Measurements from ENCODE around the gene DCN. TPM values are rescaled to one million over a fixed set of nuclear protein-coding genes. Genes with fewer than 3 reads are reported as not detected.

DCN gene
- total RNA-seq, 2 donors from 2014 or later = 104 to 404 TPM

DNA sequence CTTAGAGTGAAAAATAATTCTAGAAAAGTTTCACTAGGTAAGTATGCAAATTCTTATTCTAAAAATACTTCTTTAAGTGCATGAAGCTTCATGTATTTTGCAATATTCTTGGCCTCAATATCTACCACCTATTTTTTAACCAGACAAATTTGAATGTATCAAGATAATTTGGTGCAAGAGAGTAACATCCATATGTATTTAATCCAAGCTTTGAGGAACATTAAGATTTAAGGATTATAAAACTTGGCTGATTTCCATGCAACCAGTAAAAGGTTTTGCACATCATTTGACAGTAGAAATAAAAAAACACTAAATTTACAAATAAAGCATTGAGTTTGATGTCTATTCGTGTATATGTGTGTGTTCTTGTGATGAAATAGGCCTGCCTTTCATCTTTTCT is 79.0 kb downstream of the DCN start:
- no peaks in the 10 kb centered on the region for H3K27me3 ChIP-seq (replicated peaks; ENCODE audit: insufficient read depth)
- H3K4me3 ChIP-seq = no peak overlapping the region
- DNase-seq (ENCODE audit: low spot score) = no peak
- H3K9me3 ChIP-seq = no peaks in the 10 kb centered on the region
- intact Hi-C loops (cut with DNase I) = no loop called here
- H3K36me3 ChIP-seq = no peaks in the 10 kb centered on the region
- TF ChIP-seq POLR2A (IDR thresholded peaks at IDR 0.05) (no peak), POLR2AphosphoS5 (IDR thresholded peaks at IDR 0.05) (no peak), CTCF (IDR thresholded peaks at IDR 0.05) (no peak)
- H3K27ac ChIP-seq = no peak overlapping the region
- 53% methylated on average over 1 of the region's 1 CpG for WGBS
- no peaks in the 10 kb centered on the region for H3K4me1 ChIP-seq (replicated peaks)

- intact Hi-C loops (cut with DNase I) = no loop called here
- Histone ChIP-seq H3K4me1 (replicated peaks) (no peaks in the 10 kb centered on the region), H3K9me3 (no peaks in the 10 kb centered on the region), H3K27ac (no peak overlapping the region), H3K27me3 (replicated peaks; ENCODE audit: insufficient read depth) (no peaks in the 10 kb centered on the region), H3K4me3 (no peak overlapping the region), H3K36me3 (no peaks in the 10 kb centered on the region)
- no peak for TF ChIP-seq CTCF (IDR thresholded peaks at IDR 0.05)
- no peak for TF ChIP-seq POLR2AphosphoS5 (IDR thresholded peaks at IDR 0.05)
- TF ChIP-seq POLR2A (IDR thresholded peaks at IDR 0.05) = no peak
- DNase-seq (ENCODE audit: low spot score) = no peak
These were observed 79.5 kb downstream of the DCN start for GRCh38 chr12:91103101-91103500.

GRCh38 chr12:91100906-91101305 is 81.7 kb downstream of the DCN start:
- no peaks in the 10 kb centered on the region for H3K4me1 ChIP-seq (replicated peaks)
- H3K27me3 ChIP-seq (replicated peaks; ENCODE audit: insufficient read depth) = no peaks in the 10 kb centered on the region
- no peak for TF ChIP-seq POLR2AphosphoS5 (IDR thresholded peaks at IDR 0.05)
- no peak for TF ChIP-seq CTCF (IDR thresholded peaks at IDR 0.05)
- no peak for TF ChIP-seq POLR2A (IDR thresholded peaks at IDR 0.05)
- no peaks in the 10 kb centered on the region for H3K36me3 ChIP-seq
- H3K27ac ChIP-seq = no peak overlapping the region
- H3K9me3 ChIP-seq = no peaks in the 10 kb centered on the region
- WGBS = 83% methylated on average over 2 of the region's 2 CpGs
- DNase-seq (ENCODE audit: low spot score) = no peak
- H3K4me3 ChIP-seq = no peak overlapping the region
- intact Hi-C loops (cut with DNase I) = no loop called here

DNA sequence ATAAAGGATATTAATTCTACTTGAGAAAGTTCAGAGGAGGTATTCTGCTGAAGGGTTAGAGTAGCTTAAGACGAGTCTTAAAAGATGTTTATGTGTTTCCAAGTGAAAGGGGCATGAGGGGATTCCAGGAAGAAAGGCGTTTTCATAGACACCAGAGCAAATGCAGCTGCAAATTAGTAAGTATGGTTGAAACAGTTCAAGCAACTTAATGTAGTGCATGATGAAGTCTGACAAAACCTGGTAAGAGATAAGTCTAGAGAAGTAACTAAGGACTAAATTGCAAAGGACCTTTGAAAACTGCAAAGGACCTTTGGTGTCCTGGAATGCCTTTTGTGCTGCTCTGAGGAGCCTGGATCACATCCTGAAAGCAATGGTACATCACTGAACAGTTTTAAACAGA is 82.8 kb downstream of the DCN start:
- Histone ChIP-seq H3K9me3 (no peaks in the 10 kb centered on the region), H3K4me3 (no peak overlapping the region), H3K27me3 (replicated peaks; ENCODE audit: insufficient read depth) (no peaks in the 10 kb centered on the region), H3K4me1 (replicated peaks) (no peaks in the 10 kb centered on the region), H3K36me3 (no peaks in the 10 kb centered on the region), H3K27ac (no peak overlapping the region)
- TF ChIP-seq POLR2AphosphoS5 (IDR thresholded peaks at IDR 0.05) (no peak), POLR2A (IDR thresholded peaks at IDR 0.05) (no peak), CTCF (IDR thresholded peaks at IDR 0.05) (no peak)
- intact Hi-C loops (cut with DNase I) = no loop called here
- DNase-seq (ENCODE audit: low spot score) = no peak
- 57% methylated on average over 2 of the region's 2 CpGs for WGBS

DNA sequence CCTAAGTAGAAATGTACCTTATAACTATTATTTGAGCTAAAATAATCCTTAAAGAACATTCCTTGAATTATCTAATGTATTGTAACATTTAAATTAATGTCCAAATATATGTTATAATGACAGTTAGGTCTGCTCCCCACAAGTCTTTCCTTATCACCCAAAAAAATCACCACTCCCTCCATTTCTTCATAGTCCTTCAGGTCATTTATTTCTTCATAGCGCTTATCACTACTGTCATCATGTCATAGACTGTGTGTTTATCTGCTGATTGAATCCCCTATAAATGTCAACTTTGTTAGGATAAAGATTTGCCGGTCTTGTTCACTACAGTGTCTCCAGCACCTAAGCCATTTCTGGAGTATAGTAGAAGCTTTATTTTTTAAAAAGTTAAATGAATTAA is 83.3 kb downstream of the DCN start:
- Histone ChIP-seq H3K9me3 (no peaks in the 10 kb centered on the region), H3K27ac (no peak overlapping the region), H3K27me3 (replicated peaks; ENCODE audit: insufficient read depth) (no peaks in the 10 kb centered on the region), H3K4me1 (replicated peaks) (no peaks in the 10 kb centered on the region), H3K36me3 (no peaks in the 10 kb centered on the region), H3K4me3 (no peak overlapping the region)
- DNase-seq (ENCODE audit: low spot score) = no peak
- TF ChIP-seq POLR2A (IDR thresholded peaks at IDR 0.05) (no peak), POLR2AphosphoS5 (IDR thresholded peaks at IDR 0.05) (no peak), CTCF (IDR thresholded peaks at IDR 0.05) (no peak)
- WGBS = 30% methylated on average over 2 of the region's 2 CpGs
- intact Hi-C loops (cut with DNase I) = no loop called here

All from prostate gland (tissue), 2 donors.